GM12878 (cell line): Measurements from ENCODE around the gene SPINK7. TPM values are rescaled to one million over a fixed set of nuclear protein-coding genes. Genes with fewer than 3 reads are reported as not detected.
A peak's percentile ranks its signal among the peaks of the same experiment; 100 is the strongest.

Experiments
- ATAC-seq: fragments of 200-7000 bp; cut with Tn5 transposase; 3 replicates; pipeline ENCODE4 v1.9.1; 2020; ENCODE audit warnings: mild to moderate bottlenecking, moderate library complexity
- BruUV-seq: library from RNA; stranded (reverse); fragments of 400-500 nt; replicated peaks from 2 replicates; lab custom pipeline; 2021; lab: Mats Ljungman, UMichigan
- CTCF ChIA-PET: fragments of 300-600 bp; sonication (Branson Sonifier 250); formaldehyde crosslinking; extraction: SDS; loops from one replicate; lab custom pipeline; 2021; ENCODE audit warnings: inconsistent platforms; lab: Yijun Ruan, JAX
- POLR2A ChIA-PET: fragments of 350-600 bp; formaldehyde crosslinking; extraction: SDS; loops from one replicate; lab custom pipeline; 2021; ENCODE audit warnings: inconsistent platforms; lab: Charles Lee
- RAD21 ChIA-PET: fragments of 300-600 bp; sonication (Branson Sonifier 250); formaldehyde crosslinking; loops from one replicate; lab custom pipeline; 2023; ENCODE audit warnings: antibody characterized with exemption; ENCODE audit not compliant: unreplicated experiment; lab: Charles Lee
- SMC1A ChIA-PET: fragments of 300-600 bp; sonication (Branson Sonifier 250); formaldehyde crosslinking; loops from one replicate; lab custom pipeline; 2023; ENCODE audit not compliant: unreplicated experiment, uncharacterized antibody; lab: Charles Lee
- DNase-seq: peaks from one replicate; pipeline ENCODE4 v3.0.0-alpha.2; 2011; ENCODE audit warnings: low read depth, low spot score
- FAIRE-seq: peaks from 3 replicates; lab custom pipeline; 2011; peaks lifted over from hg19 to GRCh38; lab: Jason Lieb, UNC
- H2AFZ ChIP-seq: 2 replicates; pipeline ENCODE4 v1.6.0; 2011; ENCODE audit warnings: low read depth, low read length, control low read depth; ENCODE audit not compliant: control insufficient read depth
- H3K27ac ChIP-seq: 2 replicates; pipeline ENCODE4 v1.5.1; 2011; ENCODE audit warnings: control low read depth; ENCODE audit not compliant: control insufficient read depth, insufficient read depth
- H3K27me3 ChIP-seq, 2 experiments: replicated peaks in 1 of 2; 2 replicates each; pipeline versions ENCODE4 v1.6.0 to v1.6.1; 2011; ENCODE audit warnings: low read length in 1 of 2; ENCODE audit not compliant: control insufficient read depth in 2 of 2, insufficient read depth in 2 of 2
- H3K36me3 ChIP-seq, 2 experiments: 2 replicates each; pipeline ENCODE4 v1.5.1; 2011; ENCODE audit warnings: low read length in 1 of 2; ENCODE audit not compliant: control insufficient read depth in 2 of 2, insufficient read depth in 2 of 2
- H3K4me1 ChIP-seq: 2 replicates; pipeline ENCODE4 v1.6.1; 2011; ENCODE audit warnings: mild to moderate bottlenecking, low read length, moderate library complexity, mixed read lengths; ENCODE audit not compliant: control insufficient read depth, insufficient read depth
- H3K4me2 ChIP-seq: 2 replicates; pipeline ENCODE4 v1.6.0; 2011; ENCODE audit warnings: control low read depth; ENCODE audit not compliant: control insufficient read depth, insufficient read depth
- H3K4me3 ChIP-seq: fragments of 200-600 bp; sonication (generic); 2 replicates; pipeline ENCODE4 v1.5.1; 2016
- H3K79me2 ChIP-seq: 2 replicates; pipeline ENCODE4 v1.6.0; 2011; ENCODE audit warnings: low read length; ENCODE audit not compliant: control insufficient read depth, insufficient read depth
- H3K9ac ChIP-seq: 2 replicates; pipeline ENCODE4 v1.8.0; 2011; ENCODE audit warnings: low read length, control low read depth, mixed read lengths; ENCODE audit not compliant: control insufficient read depth, insufficient read depth
- H3K9me3 ChIP-seq: replicated peaks from 3 replicates; pipeline ENCODE4 v1.5.1; 2011; ENCODE audit warnings: mild to moderate bottlenecking, low read length; ENCODE audit not compliant: control insufficient read depth, insufficient read depth
- H4K20me1 ChIP-seq: 2 replicates; pipeline ENCODE4 v1.6.0; 2011; ENCODE audit not compliant: control insufficient read depth, insufficient read depth
- BCL11A ChIP-seq: IDR thresholded peaks from 2 replicates; pipeline ENCODE4 v1.6.1; 2011; ENCODE audit warnings: low read depth, low read length
- KAT2A ChIP-seq: conservative IDR thresholded peaks from 2 replicates; pipeline ENCODE4 v1.6.1; 2011; ENCODE audit warnings: low read depth, low read length; ENCODE audit not compliant: control insufficient read depth
- MTA3 ChIP-seq: IDR thresholded peaks from 2 replicates; pipeline ENCODE4 v1.6.1; 2012; ENCODE audit warnings: low read length, inconsistent platforms, borderline replicate concordance
- SMAD1 ChIP-seq: fragments of 450-650 bp; IDR thresholded peaks from 2 replicates; pipeline ENCODE4 v1.6.1; 2018; ENCODE audit warnings: mild to moderate bottlenecking, low read depth; ENCODE audit not compliant: partially characterized antibody
- TCF12 ChIP-seq: IDR thresholded peaks from 2 replicates; pipeline ENCODE4 v1.6.1; 2011; ENCODE audit warnings: low read depth, mild to moderate bottlenecking, low read length
- ZNF384 ChIP-seq: IDR thresholded peaks from 2 replicates; pipeline ENCODE4 v1.6.1; 2012; ENCODE audit warnings: low read depth, mild to moderate bottlenecking, low read length, improper control_type of control experiment, borderline replicate concordance
- WGBS: methylation state at CpG from one replicate; pipeline ENCODE4 v1.1.6; 2016; ENCODE audit warnings: low lambda C conversion rate; ENCODE audit not compliant: insufficient replicate concordance, insufficient coverage; ENCODE audit errors: missing lambda C conversion rate; 5-methylcytosine and 5-hydroxymethylcytosine counted together
- in situ Hi-C: fragments of 300-500 bp; cut with MboI; formaldehyde crosslinking; loops from 9 replicates; pipeline ENCODE4 v1.14.3; 2018; ENCODE audit warnings: mixed read lengths
- intact Hi-C: fragments of 100-400 bp; cut with micrococcal nuclease; formaldehyde crosslinking; loops from one replicate; pipeline ENCODE4 v1.14.2; 2022; ENCODE audit not compliant: unreplicated experiment
- polyA plus RNA-seq, 11 experiments: library from polyadenylated mRNA; depleted of rRNA in 4 of 11; unstranded in 6 of 11; stranded (reverse) in 5 of 11; fragments of >200 nt; fragmentation: Nextera tagmentation in 4 of 11; fragmentation: Illumina TruSeq in 1 of 11; extraction: Ambion mirVana in 4 of 11; extraction: Trizol in 1 of 11; gene quantifications; 1 replicate in 1 of 11; 2 replicates in 10 of 11; pipeline versions ENCODE4 v1.2.1 to v1.2.3, GENCODE V29; 2011 to 2016; ENCODE audit warnings: inconsistent platforms in 2 of 11, missing spikeins in 2 of 11, low read depth in 1 of 11
- total RNA-seq, 4 experiments: library from RNA; depleted of rRNA in 3 of 4; stranded (reverse); fragments of >200 nt in 3 of 4; fragmentation: Illumina TruSeq in 1 of 4; extraction: Trizol in 1 of 4; gene quantifications; 2 replicates each; pipeline versions ENCODE4 v1.2.1 to v1.2.3, GENCODE V29; 2013 to 2021
- TF ChIP-seq, protein P1 (sequence below), 3 experiments: IDR thresholded peaks in 2 of 3; conservative IDR thresholded peaks in 1 of 3; 2 replicates each; pipeline ENCODE4 v1.5.1; 2011; ENCODE audit warnings: low read depth in 3 of 3, low read length in 3 of 3, mild to moderate bottlenecking in 3 of 3, control low read depth in 2 of 3, moderate library complexity in 2 of 3, inconsistent platforms in 1 of 3, mixed read lengths in 1 of 3; ENCODE audit not compliant: control insufficient read depth in 2 of 3, insufficient read depth in 1 of 3; ENCODE audit errors: extremely low read depth in 1 of 3
- TF ChIP-seq, protein P2 (sequence below): fragments of 450-650 bp; IDR thresholded peaks from 2 replicates; pipeline ENCODE4 v1.6.1; 2017; ENCODE audit warnings: mild to moderate bottlenecking, moderate library complexity
- TF ChIP-seq, protein P3 (sequence below): fragments of 450-650 bp; IDR thresholded peaks from 2 replicates; pipeline ENCODE4 v1.6.1; 2016; ENCODE audit warnings: mild to moderate bottlenecking

SPINK7 gene
- total and polyA plus RNA-seq, 10 of the 15 experiments (the other 5 are each of a cell fraction or from before 2014, with no cell fraction given), result not detected

DNA sequence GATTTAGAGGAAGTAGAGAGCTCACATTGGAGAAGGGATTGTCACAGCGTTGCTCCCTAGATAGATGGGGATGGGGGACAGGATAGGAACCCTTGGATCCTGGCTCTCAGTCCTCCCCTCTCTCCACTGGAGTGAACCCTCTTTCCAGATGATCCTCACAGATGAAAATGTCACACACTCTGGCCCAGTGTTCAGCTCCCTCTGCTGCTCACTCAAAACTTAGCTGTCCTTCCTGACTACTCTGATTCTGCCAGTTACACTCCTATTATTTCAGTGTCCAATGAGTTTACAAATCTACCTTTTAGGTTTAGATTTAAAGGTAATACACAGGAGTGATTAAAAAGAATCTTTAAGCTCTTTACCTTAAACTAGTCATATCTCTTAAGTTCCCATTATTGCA lies 5.8 kb upstream of the SPINK7 start:
- H2AFZ ChIP-seq, result no peak overlapping the region
- no peak overlapping the region for H3K27ac ChIP-seq
- H3K27me3 ChIP-seq, result no peaks in the 10 kb centered on the region
- ChIA-PET CTCF (interaction anchor here (0.9 to 1.5 kb wide), 2 partner anchors 15 to 125 kb away, joined by 4 read pairs; no protein-coding TSS in a partner anchor), SMC1A (interaction anchor here (1.2 kb wide), 1 partner anchor 127 kb away, joined by 3 read pairs; no protein-coding TSS in a partner anchor), POLR2A (no interaction called here), RAD21 (no interaction called here)
- ATAC-seq (no peak), DNase-seq (no peak), FAIRE-seq (no peak)
- no peak overlapping the region for H3K4me3 ChIP-seq
- TF ChIP-seq, protein P1, sequence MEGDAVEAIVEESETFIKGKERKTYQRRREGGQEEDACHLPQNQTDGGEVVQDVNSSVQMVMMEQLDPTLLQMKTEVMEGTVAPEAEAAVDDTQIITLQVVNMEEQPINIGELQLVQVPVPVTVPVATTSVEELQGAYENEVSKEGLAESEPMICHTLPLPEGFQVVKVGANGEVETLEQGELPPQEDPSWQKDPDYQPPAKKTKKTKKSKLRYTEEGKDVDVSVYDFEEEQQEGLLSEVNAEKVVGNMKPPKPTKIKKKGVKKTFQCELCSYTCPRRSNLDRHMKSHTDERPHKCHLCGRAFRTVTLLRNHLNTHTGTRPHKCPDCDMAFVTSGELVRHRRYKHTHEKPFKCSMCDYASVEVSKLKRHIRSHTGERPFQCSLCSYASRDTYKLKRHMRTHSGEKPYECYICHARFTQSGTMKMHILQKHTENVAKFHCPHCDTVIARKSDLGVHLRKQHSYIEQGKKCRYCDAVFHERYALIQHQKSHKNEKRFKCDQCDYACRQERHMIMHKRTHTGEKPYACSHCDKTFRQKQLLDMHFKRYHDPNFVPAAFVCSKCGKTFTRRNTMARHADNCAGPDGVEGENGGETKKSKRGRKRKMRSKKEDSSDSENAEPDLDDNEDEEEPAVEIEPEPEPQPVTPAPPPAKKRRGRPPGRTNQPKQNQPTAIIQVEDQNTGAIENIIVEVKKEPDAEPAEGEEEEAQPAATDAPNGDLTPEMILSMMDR (IDR thresholded peaks at IDR 0.05 in 2 of 3, conservative IDR thresholded peaks at IDR 0.05 in 1 of 3; ENCODE audit: control insufficient read depth in 2 of 3, extremely low read depth in 1 of 3, insufficient read depth in 1 of 3, low read depth in 3 of 3, low read length in 3 of 3), result peak in 1 of 3 experiments; percentile 21; a peak in 2 of 6 replicates
- no peak for TF ChIP-seq ZNF384
- H3K79me2 ChIP-seq, result no peaks in the 10 kb centered on the region
- no peak overlapping the region for H3K4me2 ChIP-seq
- no peaks in the 10 kb centered on the region for H4K20me1 ChIP-seq
- in situ Hi-C loops (no loop called here), intact Hi-C loops (no loop called here)
- H3K36me3 ChIP-seq, result no peaks in the 10 kb centered on the region
- WGBS, result 25% methylated on average over 1 of the region's 1 CpG
- H3K9ac ChIP-seq, result no peak overlapping the region
- H3K4me1 ChIP-seq, result no peaks in the 10 kb centered on the region
- BruUV-seq, result no TSS peak
- H3K9me3 ChIP-seq, result no peaks in the 10 kb centered on the region

DNA sequence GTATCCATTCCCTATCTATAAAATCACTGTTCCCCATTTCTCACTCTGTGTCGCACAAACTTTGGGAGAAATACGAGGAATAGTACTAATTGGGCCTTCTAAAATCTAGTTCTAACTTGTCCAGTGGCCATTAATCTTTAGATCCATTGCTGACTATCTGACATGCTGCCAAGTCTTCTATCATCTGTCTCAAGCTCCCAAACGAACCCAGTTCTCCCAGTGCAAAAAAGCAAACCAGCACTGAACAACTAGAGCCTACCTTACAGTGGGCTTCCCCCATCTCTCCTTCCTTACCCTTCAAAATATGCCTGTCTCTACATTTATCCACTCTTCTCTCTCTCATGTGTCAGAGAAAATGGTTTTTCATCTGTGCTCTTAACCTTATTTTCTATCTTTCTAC lies 3.2 kb upstream of the SPINK7 start:
- 0% methylated on average over 3 of the region's 3 CpGs for whole genome bisulfite sequencing

More for the DNA sequence above, 3.2 kb upstream of the SPINK7 start:
- Histone ChIP-seq H3K79me2 (no peaks in the 10 kb centered on the region), H4K20me1 (no peaks in the 10 kb centered on the region), H3K4me2 (no peak overlapping the region), H3K9ac (no peak overlapping the region), H3K9me3 (no peaks in the 10 kb centered on the region), H3K27me3 (no peaks in the 10 kb centered on the region), H3K4me1 (no peaks in the 10 kb centered on the region), H3K27ac (no peak overlapping the region), H2AFZ (no peak overlapping the region), H3K4me3 (no peak overlapping the region), H3K36me3 (no peaks in the 10 kb centered on the region)
- FAIRE-seq (no peak), ATAC-seq (no peak), DNase-seq (no peak)
- TF ChIP-seq MTA3 (no peak), BCL11A (no peak), KAT2A (no peak), SMAD1 (no peak), TCF12 (no peak)
- TF ChIP-seq, protein P2, sequence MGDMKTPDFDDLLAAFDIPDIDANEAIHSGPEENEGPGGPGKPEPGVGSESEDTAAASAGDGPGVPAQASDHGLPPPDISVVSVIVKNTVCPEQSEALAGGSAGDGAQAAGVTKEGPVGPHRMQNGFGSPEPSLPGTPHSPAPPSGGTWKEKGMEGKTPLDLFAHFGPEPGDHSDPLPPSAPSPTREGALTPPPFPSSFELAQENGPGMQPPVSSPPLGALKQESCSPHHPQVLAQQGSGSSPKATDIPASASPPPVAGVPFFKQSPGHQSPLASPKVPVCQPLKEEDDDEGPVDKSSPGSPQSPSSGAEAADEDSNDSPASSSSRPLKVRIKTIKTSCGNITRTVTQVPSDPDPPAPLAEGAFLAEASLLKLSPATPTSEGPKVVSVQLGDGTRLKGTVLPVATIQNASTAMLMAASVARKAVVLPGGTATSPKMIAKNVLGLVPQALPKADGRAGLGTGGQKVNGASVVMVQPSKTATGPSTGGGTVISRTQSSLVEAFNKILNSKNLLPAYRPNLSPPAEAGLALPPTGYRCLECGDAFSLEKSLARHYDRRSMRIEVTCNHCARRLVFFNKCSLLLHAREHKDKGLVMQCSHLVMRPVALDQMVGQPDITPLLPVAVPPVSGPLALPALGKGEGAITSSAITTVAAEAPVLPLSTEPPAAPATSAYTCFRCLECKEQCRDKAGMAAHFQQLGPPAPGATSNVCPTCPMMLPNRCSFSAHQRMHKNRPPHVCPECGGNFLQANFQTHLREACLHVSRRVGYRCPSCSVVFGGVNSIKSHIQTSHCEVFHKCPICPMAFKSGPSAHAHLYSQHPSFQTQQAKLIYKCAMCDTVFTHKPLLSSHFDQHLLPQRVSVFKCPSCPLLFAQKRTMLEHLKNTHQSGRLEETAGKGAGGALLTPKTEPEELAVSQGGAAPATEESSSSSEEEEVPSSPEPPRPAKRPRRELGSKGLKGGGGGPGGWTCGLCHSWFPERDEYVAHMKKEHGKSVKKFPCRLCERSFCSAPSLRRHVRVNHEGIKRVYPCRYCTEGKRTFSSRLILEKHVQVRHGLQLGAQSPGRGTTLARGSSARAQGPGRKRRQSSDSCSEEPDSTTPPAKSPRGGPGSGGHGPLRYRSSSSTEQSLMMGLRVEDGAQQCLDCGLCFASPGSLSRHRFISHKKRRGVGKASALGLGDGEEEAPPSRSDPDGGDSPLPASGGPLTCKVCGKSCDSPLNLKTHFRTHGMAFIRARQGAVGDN, result no peak
- TF ChIP-seq, protein P3, sequence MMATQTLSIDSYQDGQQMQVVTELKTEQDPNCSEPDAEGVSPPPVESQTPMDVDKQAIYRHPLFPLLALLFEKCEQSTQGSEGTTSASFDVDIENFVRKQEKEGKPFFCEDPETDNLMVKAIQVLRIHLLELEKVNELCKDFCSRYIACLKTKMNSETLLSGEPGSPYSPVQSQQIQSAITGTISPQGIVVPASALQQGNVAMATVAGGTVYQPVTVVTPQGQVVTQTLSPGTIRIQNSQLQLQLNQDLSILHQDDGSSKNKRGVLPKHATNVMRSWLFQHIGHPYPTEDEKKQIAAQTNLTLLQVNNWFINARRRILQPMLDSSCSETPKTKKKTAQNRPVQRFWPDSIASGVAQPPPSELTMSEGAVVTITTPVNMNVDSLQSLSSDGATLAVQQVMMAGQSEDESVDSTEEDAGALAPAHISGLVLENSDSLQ, result no peak
- intact Hi-C loops (no loop called here), in situ Hi-C loops (no loop called here)
- SMC1A ChIA-PET, result no interaction called here
- RAD21 ChIA-PET, result no interaction called here
- POLR2A ChIA-PET, result no interaction called here
- CTCF ChIA-PET, result no interaction called here
- no TSS peak for BruUV-seq
